ENCODE data around the gene MZT2A. TPM values are rescaled to one million over a fixed set of nuclear protein-coding genes. Genes with fewer than 3 reads are reported as not detected.

The MZT2A gene
- total RNA-seq, 1 experiment from 2014 or later = 162 TPM

GRCh38 chr2:131492418-131493198 is 411 bp upstream of the MZT2A start (continued):
- TF ChIP-seq EMX1 (CRISPR knock-in tag; IDR thresholded peaks at IDR 0.05) (no peak), OVOL2 (CRISPR knock-in tag; IDR thresholded peaks at IDR 0.05; ENCODE audit: borderline replicate concordance) (no peak), ATF6 (CRISPR knock-in tag; IDR thresholded peaks at IDR 0.05) (no peak), NFATC4 (CRISPR knock-in tag; IDR thresholded peaks at IDR 0.05) (no peak), CTCF (IDR thresholded peaks at IDR 0.05) (peak; percentile 75), ZMAT4 (CRISPR knock-in tag; IDR thresholded peaks at IDR 0.05) (no peak), E2F1 (CRISPR knock-in tag; IDR thresholded peaks at IDR 0.05) (no peak), MLX (CRISPR knock-in tag; IDR thresholded peaks at IDR 0.05) (no peak), TEAD1 (CRISPR knock-in tag; IDR thresholded peaks at IDR 0.05) (no peak; the same call in 1 of the 2 replicates), CDX4 (CRISPR knock-in tag; IDR thresholded peaks at IDR 0.05; ENCODE audit: borderline replicate concordance) (no peak), ZNF512 (CRISPR knock-in tag; IDR thresholded peaks at IDR 0.05; ENCODE audit: borderline replicate concordance) (no peak), TEAD4 (CRISPR knock-in tag; IDR thresholded peaks at IDR 0.05) (no peak), MYBL2 (CRISPR knock-in tag; IDR thresholded peaks at IDR 0.05) (peak; percentile 88), FOXJ3 (CRISPR knock-in tag; IDR thresholded peaks at IDR 0.05; ENCODE audit: borderline replicate concordance) (no peak), KAT7 (CRISPR knock-in tag; IDR thresholded peaks at IDR 0.05; ENCODE audit: borderline replicate concordance) (no peak), TCF7 (CRISPR knock-in tag; IDR thresholded peaks at IDR 0.05; ENCODE audit: low read depth) (no peak), CREB1 (CRISPR knock-in tag; IDR thresholded peaks at IDR 0.05) (0 out of 2 replicates have a peak, but pooled peaks have one; percentile 41), SP1 (CRISPR knock-in tag; conservative IDR thresholded peaks at IDR 0.05) (peak; percentile 93), SOX15 (CRISPR knock-in tag; IDR thresholded peaks at IDR 0.05) (no peak), ZNF671 (CRISPR knock-in tag; IDR thresholded peaks at IDR 0.05) (no peak), JAZF1 (CRISPR knock-in tag; IDR thresholded peaks at IDR 0.05) (no peak), ATF2 (CRISPR knock-in tag; IDR thresholded peaks at IDR 0.05; ENCODE audit: borderline replicate concordance, low read depth) (no peak), ZNF232 (CRISPR knock-in tag; IDR thresholded peaks at IDR 0.05) (no peak), ZNF263 (CRISPR knock-in tag; IDR thresholded peaks at IDR 0.05; ENCODE audit: low read depth) (no peak), ARID4B (CRISPR knock-in tag; IDR thresholded peaks at IDR 0.05; ENCODE audit: borderline replicate concordance) (no peak)
